ENCODE results near the gene RDH13. TPM values are rescaled to one million over a fixed set of nuclear protein-coding genes. Genes with fewer than 3 reads are reported as not detected.

RDH13 gene
- total and polyA plus RNA-seq, 2 experiments from 2014 or later: 6.4 to 7.8 TPM

GRCh38 chr19:55084416-55084815 is 21.5 kb upstream of the RDH13 start:
- no peak for DNase-seq
- Histone ChIP-seq H2AFZ (no peak overlapping the region), H3K4me2 (ENCODE audit: unreplicated experiment) (no peak overlapping the region), H3K9me3 (ENCODE audit: low read depth) (no peaks in the 10 kb centered on the region), H4K20me1 (ENCODE audit: insufficient read depth) (no peaks in the 10 kb centered on the region), H3K9ac (no peak overlapping the region), H3K36me3 (ENCODE audit: low read depth) (no peaks in the 10 kb centered on the region), H3K4me3 (no peak overlapping the region), H3K27me3 (replicated peaks; ENCODE audit: insufficient read depth) (peaks cover 71% of the 10 kb centered on the region), H3K4me1 (ENCODE audit: insufficient read depth) (peaks cover 6% of the 10 kb centered on the region; the same call in 1 of the 2 replicates), H3F3A (ENCODE audit: insufficient read depth) (0 out of 2 replicates have a peak, but pooled peaks cover 1% of the 10 kb centered on the region), H3K9me2 (ENCODE audit: insufficient read depth) (no peaks in the 10 kb centered on the region), H3K79me2 (ENCODE audit: insufficient read depth) (no peaks in the 10 kb centered on the region), H3K27ac (no peak overlapping the region)
- WGBS, 2 experiments (ENCODE audit: low coverage in 1 of 2, low lambda C conversion rate in 2 of 2, missing lambda C conversion rate in 2 of 2): 65 to 67% methylated on average over 10 of the region's 10 CpGs
- in situ Hi-C loops (cut with MboI): no loop called here
- TF ChIP-seq EZH2 (IDR thresholded peaks at IDR 0.05; ENCODE audit: insufficient read depth, poor library complexity, severe bottlenecking) (no peak), EZH2phosphoT487 (IDR thresholded peaks at IDR 0.05; ENCODE audit: insufficient read depth, low read depth) (no peak)

GRCh38 chr19:55083004-55083850 is 20.3 kb upstream of the RDH13 start:
- no peaks in the 10 kb centered on the region for H3K9me3 ChIP-seq (ENCODE audit: low read depth)
- no peaks in the 10 kb centered on the region for H4K20me1 ChIP-seq (ENCODE audit: insufficient read depth)
- H3K9me2 ChIP-seq (ENCODE audit: insufficient read depth): no peaks in the 10 kb centered on the region
- DNase-seq: no peak
- no peak overlapping the region for H3K9ac ChIP-seq
- no peaks in the 10 kb centered on the region for H3K36me3 ChIP-seq (ENCODE audit: low read depth)
- no peak overlapping the region for H3K4me3 ChIP-seq
- H3K27me3 ChIP-seq (replicated peaks; ENCODE audit: insufficient read depth): peaks cover 72% of the 10 kb centered on the region
- WGBS, 2 experiments (ENCODE audit: low coverage in 1 of 2, low lambda C conversion rate in 2 of 2, missing lambda C conversion rate in 2 of 2): 11 to 15% methylated on average over 40 to 41 of the region's 42 CpGs
- in situ Hi-C loops (cut with MboI): no loop called here
- no peak overlapping the region for H2AFZ ChIP-seq
- no peak overlapping the region for H3K27ac ChIP-seq
- no peaks in the 10 kb centered on the region for H3F3A ChIP-seq (ENCODE audit: insufficient read depth)
- H3K4me2 ChIP-seq (ENCODE audit: unreplicated experiment): no peak overlapping the region
- no peaks in the 10 kb centered on the region for H3K79me2 ChIP-seq (ENCODE audit: insufficient read depth)
- peaks cover 6% of the 10 kb centered on the region; the same call in 1 of the 2 replicates for H3K4me1 ChIP-seq (ENCODE audit: insufficient read depth)
- TF ChIP-seq EZH2 (IDR thresholded peaks at IDR 0.05; ENCODE audit: insufficient read depth, poor library complexity, severe bottlenecking) (peak; percentile 85), EZH2phosphoT487 (IDR thresholded peaks at IDR 0.05; ENCODE audit: insufficient read depth, low read depth) (0 out of 2 replicates have a peak, but pooled peaks have one; percentile 63)

- Histone ChIP-seq H3K36me3 (ENCODE audit: low read depth) (no peaks in the 10 kb centered on the region), H3K4me3 (no peak overlapping the region), H3K27me3 (replicated peaks; ENCODE audit: insufficient read depth) (peaks cover 72% of the 10 kb centered on the region), H3K9ac (no peak overlapping the region), H3K4me2 (ENCODE audit: unreplicated experiment) (no peak overlapping the region), H3F3A (ENCODE audit: insufficient read depth) (no peaks in the 10 kb centered on the region), H3K9me2 (ENCODE audit: insufficient read depth) (no peaks in the 10 kb centered on the region), H3K79me2 (ENCODE audit: insufficient read depth) (no peaks in the 10 kb centered on the region), H4K20me1 (ENCODE audit: insufficient read depth) (no peaks in the 10 kb centered on the region), H3K9me3 (ENCODE audit: low read depth) (no peaks in the 10 kb centered on the region), H3K27ac (no peak overlapping the region), H2AFZ (no peak overlapping the region), H3K4me1 (ENCODE audit: insufficient read depth) (no peaks in the 10 kb centered on the region)
- DNase-seq: peak; percentile 46
- in situ Hi-C loops (cut with MboI): no loop called here
- TF ChIP-seq EZH2 (IDR thresholded peaks at IDR 0.05; ENCODE audit: insufficient read depth, poor library complexity, severe bottlenecking): peak; percentile 56
- TF ChIP-seq EZH2phosphoT487 (IDR thresholded peaks at IDR 0.05; ENCODE audit: insufficient read depth, low read depth): no peak
- WGBS, 2 experiments (ENCODE audit: low coverage in 1 of 2, low lambda C conversion rate in 2 of 2, missing lambda C conversion rate in 2 of 2): 15% methylated on average over 63 of the region's 64 CpGs
Observed at GRCh38 chr19:55082020-55082851, 19.3 kb upstream of the RDH13 start.

GRCh38 chr19:55081770-55082019 is 18.7 kb upstream of the RDH13 start:
- no peak for TF ChIP-seq EZH2phosphoT487 (IDR thresholded peaks at IDR 0.05; ENCODE audit: insufficient read depth, low read depth)

More at GRCh38 chr19:55081770-55082019, 18.7 kb upstream of the RDH13 start:
- H3K4me2 ChIP-seq (ENCODE audit: unreplicated experiment): no peak overlapping the region
- no peaks in the 10 kb centered on the region for H3K9me3 ChIP-seq (ENCODE audit: low read depth)
- DNase-seq: no peak
- no peak overlapping the region for H3K27ac ChIP-seq
- no peaks in the 10 kb centered on the region for H3K36me3 ChIP-seq (ENCODE audit: low read depth)
- H3K4me3 ChIP-seq: no peak overlapping the region
- 6 to 7% methylated on average over 17 to 20 of the region's 22 CpGs for WGBS, 2 experiments (ENCODE audit: low coverage in 1 of 2, low lambda C conversion rate in 2 of 2, missing lambda C conversion rate in 2 of 2)
- no peaks in the 10 kb centered on the region for H4K20me1 ChIP-seq (ENCODE audit: insufficient read depth)
- H3K4me1 ChIP-seq (ENCODE audit: insufficient read depth): no peaks in the 10 kb centered on the region
- no peaks in the 10 kb centered on the region for H3K9me2 ChIP-seq (ENCODE audit: insufficient read depth)
- in situ Hi-C loops (cut with MboI): no loop called here
- H2AFZ ChIP-seq: no peak overlapping the region
- H3K79me2 ChIP-seq (ENCODE audit: insufficient read depth): no peaks in the 10 kb centered on the region
- no peaks in the 10 kb centered on the region for H3F3A ChIP-seq (ENCODE audit: insufficient read depth)
- H3K27me3 ChIP-seq (replicated peaks; ENCODE audit: insufficient read depth): peaks cover 72% of the 10 kb centered on the region
- no peak overlapping the region for H3K9ac ChIP-seq
